BLaER1 (cell line): ENCODE results near the gene LRRC4B.
A peak's percentile ranks its signal among the peaks of the same experiment; 100 is the strongest.

ENCODE experiments used
- H3K27ac ChIP-seq: shearing (Covaris generic); formaldehyde crosslinking; 2 replicates; pipeline ENCODE4 v1.8.1; 2022
- H3K27me3 ChIP-seq: shearing (Covaris generic); formaldehyde crosslinking; 2 replicates; pipeline ENCODE4 v1.8.1; 2022
- H3K36me3 ChIP-seq: shearing (Covaris generic); formaldehyde crosslinking; 2 replicates; pipeline ENCODE4 v1.8.1; 2022
- H3K4me1 ChIP-seq: shearing (Covaris generic); formaldehyde crosslinking; 2 replicates; pipeline ENCODE4 v1.8.1; 2022
- H3K4me2 ChIP-seq: shearing (Covaris generic); formaldehyde crosslinking; 2 replicates; pipeline ENCODE4 v1.8.1; 2022
- H3K4me3 ChIP-seq: shearing (Covaris generic); formaldehyde crosslinking; 2 replicates; pipeline ENCODE4 v1.8.1; 2022
- H3K9ac ChIP-seq: shearing (Covaris generic); formaldehyde crosslinking; 2 replicates; pipeline ENCODE4 v1.8.1; 2022
- H3K9me3 ChIP-seq: shearing (Covaris generic); formaldehyde crosslinking; 2 replicates; pipeline ENCODE4 v1.8.1; 2022
- H4K20me1 ChIP-seq: shearing (Covaris generic); formaldehyde crosslinking; 2 replicates; pipeline ENCODE4 v1.8.1; 2022
- Cebpa-rat ChIP-seq: shearing (Covaris generic); IDR thresholded peaks from 2 replicates; pipeline ENCODE4 v1.8.1; 2022

LRRC4B gene

DNA sequence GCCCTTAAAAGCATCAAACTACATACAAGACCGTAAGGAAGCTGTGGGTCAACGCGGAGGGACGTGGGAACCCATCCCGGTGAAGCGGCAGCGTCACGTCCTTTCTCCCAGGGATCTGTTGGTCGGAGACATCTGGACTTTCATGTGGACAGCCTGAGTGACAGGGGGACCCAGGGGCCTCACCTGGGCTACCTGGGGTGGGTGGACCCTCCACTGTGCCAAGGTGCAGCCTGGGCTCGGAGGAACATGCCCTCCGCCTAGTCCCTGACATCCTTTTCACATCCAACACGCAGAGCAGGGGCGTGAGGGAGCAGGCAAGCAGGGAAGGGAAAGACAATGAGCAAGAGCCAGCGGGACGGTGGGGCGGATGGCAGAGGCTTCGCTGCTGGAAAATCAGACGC lies 77.8 kb downstream of the LRRC4B start:
- TF ChIP-seq Cebpa-rat: no peak
- H3K4me1 ChIP-seq: peaks cover 39% of the 10 kb centered on the region
- H3K9ac ChIP-seq: no peak overlapping the region

DNA sequence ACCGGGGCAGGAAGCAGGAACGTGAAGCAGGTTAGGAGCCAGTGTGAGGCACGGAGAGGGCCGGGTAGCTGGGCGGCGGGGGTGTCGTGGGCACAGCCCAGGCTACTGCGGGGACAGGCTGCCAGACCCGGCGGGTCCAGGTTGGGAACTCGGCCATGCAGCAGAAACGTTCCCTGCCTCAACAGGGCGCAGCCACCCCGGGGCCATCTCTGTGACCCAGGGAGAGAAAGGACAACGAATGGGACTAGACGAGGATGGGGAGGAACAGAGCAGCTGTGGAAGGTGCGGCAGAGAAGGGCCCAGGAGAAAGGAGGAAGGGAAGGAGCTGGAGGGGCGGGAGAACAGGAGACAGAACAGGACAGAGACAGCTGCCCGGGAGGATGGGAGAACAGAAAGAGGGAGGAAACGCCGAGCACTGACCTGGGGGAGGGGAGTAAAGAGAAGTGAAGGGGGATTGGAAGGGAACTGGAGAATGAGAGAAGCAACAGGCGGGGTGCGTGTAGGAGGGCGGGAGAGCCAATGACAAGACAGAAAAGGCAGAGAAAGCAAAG lies 78.7 kb downstream of the LRRC4B start:
- Histone ChIP-seq H3K9me3 (peaks cover 11% of the 10 kb centered on the region; the same call in 1 of the 2 replicates), H3K4me2 (peak overlapping the region; percentile 66), H3K27ac (no peak overlapping the region), H3K9ac (no peak overlapping the region), H3K4me1 (peaks cover 47% of the 10 kb centered on the region), H3K36me3 (no peaks in the 10 kb centered on the region), H3K27me3 (peaks cover 10% of the 10 kb centered on the region; the same call in 1 of the 2 replicates), H3K4me3 (no peak overlapping the region), H4K20me1 (no peaks in the 10 kb centered on the region)
- no peak for TF ChIP-seq Cebpa-rat

More for the DNA sequence above, 77.8 kb downstream of the LRRC4B start:
- Histone ChIP-seq H3K4me3 (no peak overlapping the region), H3K9me3 (peaks cover 11% of the 10 kb centered on the region; the same call in 1 of the 2 replicates), H3K27ac (no peak overlapping the region), H3K36me3 (no peaks in the 10 kb centered on the region), H4K20me1 (no peaks in the 10 kb centered on the region), H3K4me2 (no peak overlapping the region), H3K27me3 (peaks cover 10% of the 10 kb centered on the region; the same call in 1 of the 2 replicates)

DNA sequence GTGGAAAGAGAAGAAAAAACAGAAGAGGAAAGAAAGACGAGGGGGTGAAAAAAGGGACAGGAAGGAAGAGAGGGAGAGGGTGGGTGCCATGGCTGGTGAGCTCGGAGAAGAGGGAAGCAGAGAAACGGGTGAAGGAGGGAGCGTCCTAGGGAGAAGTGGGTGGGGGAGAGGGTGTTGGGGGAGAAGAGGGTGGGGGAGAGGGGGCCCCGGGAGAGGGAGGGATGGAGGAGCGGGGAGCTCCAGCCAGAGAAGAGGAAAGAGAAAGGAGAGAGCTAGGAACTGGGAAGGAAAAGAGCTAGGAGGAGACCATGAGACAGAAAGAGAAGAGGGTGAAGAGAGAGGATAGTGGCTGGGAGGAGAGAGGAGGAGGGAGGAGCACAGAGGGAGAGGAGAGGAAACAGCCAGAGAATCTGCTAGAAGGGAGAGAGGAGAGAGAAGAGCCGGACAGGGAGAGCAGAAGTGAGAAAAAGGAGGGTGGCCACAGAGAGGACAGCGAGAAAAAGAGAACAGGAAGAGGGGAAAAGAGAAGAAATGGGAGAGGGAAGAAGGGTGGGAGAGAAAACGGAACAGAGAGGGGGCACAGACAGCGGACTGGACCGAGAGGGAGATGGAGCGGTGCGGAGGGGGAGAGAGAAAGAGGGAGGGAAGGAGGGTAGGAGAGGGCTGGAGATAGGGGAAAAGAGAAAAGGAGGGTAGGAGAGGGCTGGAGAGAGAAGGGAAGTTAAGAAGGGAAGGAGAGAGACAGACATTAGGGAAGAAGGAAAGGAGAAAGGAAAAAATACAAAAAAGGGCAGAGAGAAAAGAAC lies 79.6 kb downstream of the LRRC4B start:
- H3K4me1 ChIP-seq: peaks cover 50% of the 10 kb centered on the region
- no peak overlapping the region for H3K4me3 ChIP-seq
- TF ChIP-seq Cebpa-rat: no peak
- no peaks in the 10 kb centered on the region for H3K36me3 ChIP-seq
- peak overlapping the region; percentile 66 for H3K4me2 ChIP-seq
- peak overlapping the region; percentile 67 for H3K27ac ChIP-seq
- H3K27me3 ChIP-seq: peaks cover 7% of the 10 kb centered on the region; the same call in 1 of the 2 replicates
- no peaks in the 10 kb centered on the region for H4K20me1 ChIP-seq
- H3K9ac ChIP-seq: peak overlapping the region; percentile 48; the same call in 1 of the 2 replicates
- H3K9me3 ChIP-seq: peaks cover 11% of the 10 kb centered on the region; the same call in 1 of the 2 replicates

DNA sequence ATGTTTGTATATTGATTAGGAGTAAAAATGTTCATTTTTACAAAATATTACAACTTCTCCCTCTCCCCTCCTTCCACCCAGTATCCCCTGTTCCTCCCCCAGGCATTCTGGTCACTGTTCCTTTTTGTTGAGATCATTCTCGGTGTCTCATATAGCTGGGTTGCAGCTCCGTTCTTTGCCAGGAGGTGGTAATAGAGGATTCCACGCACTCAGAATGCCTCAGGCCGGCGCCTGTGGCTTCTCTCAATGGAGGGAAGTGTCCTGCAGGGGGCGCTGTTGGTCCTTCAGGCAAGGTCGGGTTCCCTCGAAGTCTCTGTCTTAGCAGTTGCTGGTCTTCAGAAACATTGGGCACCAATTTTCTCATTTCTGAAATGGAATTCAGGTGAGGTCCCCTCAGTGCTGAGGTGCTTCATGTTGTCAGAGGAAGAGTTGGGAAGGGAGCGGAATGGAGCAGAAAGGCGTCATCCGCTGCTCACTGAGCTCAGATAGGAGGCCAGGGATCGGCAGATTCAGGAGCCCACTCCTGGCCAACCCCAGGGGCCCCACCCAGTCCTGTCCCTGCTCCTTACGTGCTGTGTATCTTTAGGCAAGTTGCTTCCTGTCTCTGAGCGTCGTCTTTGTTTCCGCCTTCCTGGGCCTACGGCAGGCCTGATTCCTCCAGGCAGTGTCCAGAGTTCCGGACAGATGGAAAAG lies 81.3 kb downstream of the LRRC4B start:
- peak overlapping the region; percentile 68 for H3K27ac ChIP-seq
- no peaks in the 10 kb centered on the region for H4K20me1 ChIP-seq
- peak overlapping the region; percentile 66; the same call in 1 of the 2 replicates for H3K4me2 ChIP-seq
- peaks cover 3% of the 10 kb centered on the region; the same call in 1 of the 2 replicates for H3K27me3 ChIP-seq
- H3K9ac ChIP-seq: no peak overlapping the region
- no peaks in the 10 kb centered on the region for H3K36me3 ChIP-seq
- H3K4me1 ChIP-seq: peaks cover 42% of the 10 kb centered on the region
- H3K4me3 ChIP-seq: no peak overlapping the region
- TF ChIP-seq Cebpa-rat: no peak
- H3K9me3 ChIP-seq: peaks cover 11% of the 10 kb centered on the region; the same call in 1 of the 2 replicates

DNA sequence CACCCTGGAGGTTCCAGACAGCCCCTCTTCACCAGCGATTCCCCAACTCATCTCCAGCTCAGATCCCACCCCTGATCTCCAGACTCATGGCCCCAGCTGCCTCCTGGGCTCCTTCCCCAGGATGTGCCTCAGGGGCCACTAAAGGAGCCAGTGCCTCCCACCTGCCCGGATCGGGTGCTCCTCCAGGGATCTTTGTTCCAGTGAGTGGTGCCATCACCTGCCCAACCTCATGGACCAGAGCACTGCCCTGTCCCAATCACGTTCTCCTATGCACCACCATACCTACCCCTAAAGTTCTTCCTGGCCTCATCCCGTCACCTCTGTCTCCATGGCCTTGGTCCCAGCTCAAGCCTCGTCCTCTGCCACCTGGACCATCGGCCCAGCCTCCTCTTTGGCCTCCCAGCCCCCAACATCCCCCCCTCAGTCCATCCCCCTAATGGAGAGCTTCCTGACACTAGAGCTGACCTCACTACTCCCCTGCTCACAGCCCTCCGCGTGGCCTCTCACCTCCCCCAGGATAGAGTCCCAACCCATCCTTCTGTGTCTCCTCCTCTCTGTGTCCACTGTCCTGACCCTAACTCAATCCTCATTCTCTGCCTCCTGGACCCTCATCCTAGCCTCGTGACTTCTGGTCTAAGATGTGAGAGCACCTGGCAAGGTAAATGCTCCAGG lies 82.8 kb downstream of the LRRC4B start:
- Histone ChIP-seq H3K27ac (no peak overlapping the region), H3K9ac (no peak overlapping the region), H3K36me3 (no peaks in the 10 kb centered on the region), H3K4me1 (peaks cover 46% of the 10 kb centered on the region), H3K4me3 (no peak overlapping the region), H3K4me2 (peak overlapping the region; percentile 37), H3K9me3 (peaks cover 11% of the 10 kb centered on the region; the same call in 1 of the 2 replicates), H3K27me3 (no peaks in the 10 kb centered on the region), H4K20me1 (no peaks in the 10 kb centered on the region)
- TF ChIP-seq Cebpa-rat: no peak

DNA sequence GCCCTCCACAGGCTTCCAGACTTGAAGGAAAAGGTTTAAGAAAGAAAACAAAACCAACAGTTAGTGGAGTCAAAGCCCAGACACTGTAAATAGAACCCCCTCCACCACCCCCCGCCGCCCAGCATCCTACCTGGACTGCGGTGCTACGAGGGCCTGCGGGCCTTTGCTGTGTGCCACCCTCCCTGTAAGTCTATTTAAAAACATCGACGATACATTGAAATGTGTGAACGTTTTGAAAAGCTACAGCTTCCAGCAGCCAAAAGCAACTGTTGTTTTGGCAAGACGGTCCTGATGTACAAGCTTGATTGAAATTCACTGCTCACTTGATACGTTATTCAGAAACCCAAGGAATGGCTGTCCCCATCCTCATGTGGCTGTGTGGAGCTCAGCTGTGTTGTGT lies 85.3 kb downstream of the LRRC4B start:
- Histone ChIP-seq H4K20me1 (no peaks in the 10 kb centered on the region), H3K9ac (no peak overlapping the region), H3K9me3 (peaks cover 11% of the 10 kb centered on the region; the same call in 1 of the 2 replicates), H3K4me3 (no peak overlapping the region), H3K4me1 (peaks cover 41% of the 10 kb centered on the region), H3K27ac (no peak overlapping the region), H3K27me3 (peaks cover 6% of the 10 kb centered on the region), H3K36me3 (no peaks in the 10 kb centered on the region), H3K4me2 (no peak overlapping the region)
- no peak for TF ChIP-seq Cebpa-rat

DNA sequence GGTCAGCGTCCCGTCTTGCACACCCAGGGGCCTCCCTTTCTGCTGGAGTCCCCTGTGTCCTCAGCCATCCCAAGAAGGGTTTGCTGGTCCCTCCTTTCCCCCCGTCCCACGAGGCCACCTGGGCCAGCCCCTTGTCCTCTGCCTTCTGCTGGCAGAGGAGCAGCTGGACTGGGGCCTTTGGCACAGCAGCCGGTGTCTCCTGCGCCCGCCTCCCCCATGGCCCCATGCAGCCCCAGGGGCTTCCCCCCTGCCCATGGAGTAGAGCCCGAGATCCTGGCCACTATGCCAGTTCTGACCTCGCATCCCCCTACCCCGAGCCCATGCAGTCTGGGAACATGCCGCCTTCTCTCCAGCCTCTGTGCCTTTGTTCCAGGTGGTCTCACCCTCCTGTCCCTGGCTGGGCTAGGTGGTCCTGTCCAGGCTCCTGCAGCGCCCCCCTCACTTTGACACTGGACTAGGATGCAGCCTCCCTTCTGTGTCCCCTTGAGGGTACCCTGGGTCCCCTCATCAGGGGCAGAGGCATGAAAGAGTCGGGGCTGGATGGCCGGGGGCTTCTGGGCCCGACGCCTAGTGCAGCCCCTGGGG lies 85.9 kb downstream of the LRRC4B start:
- TF ChIP-seq Cebpa-rat: no peak
- H4K20me1 ChIP-seq: no peaks in the 10 kb centered on the region
- H3K9ac ChIP-seq: no peak overlapping the region
- peaks cover 12% of the 10 kb centered on the region for H3K27me3 ChIP-seq
- peaks cover 36% of the 10 kb centered on the region for H3K4me1 ChIP-seq
- H3K36me3 ChIP-seq: no peaks in the 10 kb centered on the region
- peaks cover 11% of the 10 kb centered on the region; the same call in 1 of the 2 replicates for H3K9me3 ChIP-seq
- H3K27ac ChIP-seq: no peak overlapping the region
- no peak overlapping the region for H3K4me3 ChIP-seq
- no peak overlapping the region for H3K4me2 ChIP-seq

DNA sequence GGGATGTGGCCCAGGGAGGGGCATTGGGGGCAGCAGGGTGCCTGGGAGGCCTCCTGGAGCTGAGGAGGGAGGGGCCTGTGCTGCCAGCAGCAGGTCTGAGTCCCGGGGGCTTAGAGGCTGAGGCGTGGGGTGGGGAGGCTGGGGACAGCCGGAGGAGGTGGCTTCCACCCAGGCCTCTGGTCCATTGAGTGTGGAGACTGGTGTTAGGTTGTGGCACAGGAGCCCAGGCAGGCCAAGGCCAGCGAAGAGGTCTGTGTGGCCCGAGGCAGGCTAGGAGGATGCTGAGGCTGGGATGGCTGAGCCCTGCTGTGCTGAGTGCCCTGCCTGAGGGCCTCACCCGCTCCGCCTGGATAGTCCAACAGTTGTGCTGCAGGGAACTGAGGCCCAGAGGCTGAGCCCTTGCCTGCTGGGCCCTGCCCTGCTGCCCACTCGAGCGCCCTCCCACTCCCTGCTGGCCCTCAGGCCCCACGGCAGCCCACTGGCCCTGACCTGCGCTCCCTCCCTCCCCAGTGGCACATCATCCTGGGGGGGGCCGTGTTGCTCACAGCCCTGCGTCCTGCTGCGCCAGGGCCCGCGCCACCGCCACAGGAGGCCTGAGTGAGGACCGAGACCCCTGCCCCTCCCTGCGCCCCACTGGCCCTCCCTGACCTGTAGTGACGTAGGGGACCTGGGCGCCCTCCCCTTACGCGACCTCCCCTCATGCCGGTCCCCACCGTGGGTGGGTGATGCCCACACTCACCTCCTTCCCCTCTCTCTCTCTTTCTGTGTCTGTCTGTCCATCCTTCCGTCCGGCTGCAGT lies 86.7 kb downstream of the LRRC4B start:
- TF ChIP-seq Cebpa-rat: no peak
- peak overlapping the region; percentile 35 for H3K27ac ChIP-seq
- peaks cover 32% of the 10 kb centered on the region for H3K4me1 ChIP-seq
- no peaks in the 10 kb centered on the region for H4K20me1 ChIP-seq
- H3K9ac ChIP-seq: 0 out of 2 replicates have a peak overlapping the region, but pooled peaks have one; percentile 16
- peaks cover 20% of the 10 kb centered on the region for H3K27me3 ChIP-seq
- H3K4me2 ChIP-seq: peak overlapping the region; percentile 50
- no peak overlapping the region for H3K4me3 ChIP-seq
- peaks cover 4% of the 10 kb centered on the region; the same call in 1 of the 2 replicates for H3K9me3 ChIP-seq
- no peaks in the 10 kb centered on the region for H3K36me3 ChIP-seq
